Stimulated activated CD4-positive, alpha-beta T cell treated with anti-CD3 and anti-CD28 coated beads, Interleukin-15, amount 100 ng/mL, for 48 hours (primary cell): ENCODE measurements around the gene PNMA1.
"Not testable (repeated sequence)": the region's sequence is repeated elsewhere in the genome, so short reads cannot be mapped to it uniquely, and the experiment has no call there.

Source experiments
- DNase-seq, 2 donors: peaks; one replicate each; pipeline ENCODE4 v3.0.0-alpha.2; 2020; ENCODE audit warnings: low read depth in 2 of 2

The PNMA1 gene

DNA sequence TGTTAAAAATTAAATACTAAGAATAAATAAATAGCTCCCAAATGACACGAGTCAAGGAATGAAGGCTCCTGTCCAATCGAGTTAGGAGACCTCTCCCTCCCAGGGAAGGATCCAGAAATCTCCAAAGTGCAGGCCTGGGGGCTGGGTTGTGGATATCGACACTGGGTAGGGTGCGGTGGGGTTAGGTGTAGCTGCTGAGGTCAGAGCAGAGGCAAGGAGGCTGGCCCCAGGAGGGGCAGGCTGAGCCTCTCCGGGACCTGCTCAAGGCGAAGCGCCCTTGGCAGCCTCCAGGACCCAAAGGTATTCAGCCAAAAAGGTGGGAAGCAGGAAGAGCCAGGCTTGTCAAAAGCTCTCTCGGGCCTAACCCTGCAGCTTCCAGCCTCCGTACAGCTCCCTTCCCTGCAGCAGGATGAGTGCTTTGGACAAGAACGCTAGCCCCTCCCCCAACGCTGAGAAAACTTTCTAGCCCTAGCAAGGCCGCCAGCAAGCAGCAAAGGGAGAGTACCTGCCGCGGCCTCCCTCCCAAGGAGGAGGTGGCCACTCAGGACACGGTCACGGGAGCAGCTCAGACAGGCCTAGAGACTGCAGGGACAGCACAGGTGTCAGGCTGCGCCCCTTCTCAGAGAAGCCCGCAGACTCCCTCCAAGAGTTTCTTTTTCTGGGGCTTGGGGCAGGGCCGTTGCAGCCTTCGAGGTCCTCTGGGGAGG lies 3.7 kb upstream of the PNMA1 start:
- no peak for DNase-seq

GRCh38 chr14:73717266-73717665 lies 3.1 kb upstream of the PNMA1 start:
- no peak for DNase-seq

DNA sequence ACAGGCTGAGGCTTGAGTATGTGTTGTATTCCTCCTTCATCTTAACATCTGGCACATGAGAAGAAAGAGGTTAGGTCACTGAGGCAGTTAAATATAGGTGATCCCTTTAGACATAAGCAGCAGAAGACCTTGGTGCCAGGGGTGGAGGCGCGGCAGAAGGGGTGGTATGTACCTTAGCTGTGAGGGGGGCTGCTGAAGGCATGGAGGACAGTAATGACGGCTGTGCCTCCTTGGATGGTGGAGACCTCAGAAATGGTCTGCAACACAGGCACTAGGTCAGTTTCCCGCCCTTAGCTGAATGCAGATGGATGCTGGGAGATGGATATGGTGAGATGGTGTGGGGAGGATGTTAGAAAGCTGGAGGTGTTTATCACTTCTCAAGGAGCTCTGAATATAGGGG lies 1.5 kb upstream of the PNMA1 start:
- no peak for DNase-seq

DNA sequence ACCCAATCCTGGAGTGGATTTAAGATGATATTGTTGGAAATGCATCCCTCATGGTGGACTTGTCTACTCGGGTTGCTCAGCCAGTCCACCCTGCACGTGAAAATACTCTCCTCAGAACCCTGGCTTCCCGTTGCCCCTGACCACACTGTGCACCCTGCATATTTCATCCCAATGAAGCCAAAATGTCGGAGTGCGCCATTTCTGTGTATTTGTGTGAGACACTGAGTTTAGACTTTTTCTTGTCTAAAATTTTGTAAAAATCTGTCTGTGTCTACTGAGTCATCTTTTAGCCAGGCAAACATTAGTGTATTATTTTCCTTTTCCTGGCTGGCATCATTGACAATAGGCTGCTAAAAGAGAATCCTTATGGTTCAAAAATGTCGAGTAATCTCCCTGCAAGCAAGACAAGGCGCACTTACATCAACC lies 485 bp upstream of the PNMA1 start:
- no peak for DNase-seq

DNA sequence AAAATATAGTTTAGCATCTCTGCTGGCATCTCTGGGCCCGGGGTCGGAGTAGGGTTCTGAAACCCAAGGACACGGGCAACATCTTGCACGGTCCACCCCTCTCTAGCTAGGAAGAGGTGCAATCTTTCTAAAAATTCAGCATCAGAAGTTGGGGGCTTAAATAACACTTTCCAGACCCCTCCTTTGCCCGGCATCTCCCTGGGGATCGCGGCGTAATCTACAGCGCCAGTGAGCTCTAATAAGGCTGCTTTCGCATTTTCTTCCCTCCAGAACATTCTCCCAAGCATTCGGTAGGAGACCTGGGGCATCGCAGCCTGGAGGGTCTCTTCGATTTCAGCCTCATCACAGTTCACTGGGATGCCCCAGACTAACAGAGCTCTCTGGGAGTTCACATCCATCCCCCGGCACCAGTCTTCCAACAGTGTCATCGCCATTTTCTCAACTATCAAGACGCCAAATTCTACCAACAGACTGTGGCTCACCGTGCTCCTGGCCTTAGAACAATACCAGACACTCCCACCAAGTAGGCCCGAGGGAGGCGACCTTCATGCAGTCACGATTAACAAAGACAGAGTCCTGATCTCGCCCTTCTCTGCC lies 880 bp downstream of the PNMA1 start:
- no peak for DNase-seq

GRCh38 chr14:73712540-73713180 lies 1.5 kb downstream of the PNMA1 start:
- no peak for DNase-seq

DNA sequence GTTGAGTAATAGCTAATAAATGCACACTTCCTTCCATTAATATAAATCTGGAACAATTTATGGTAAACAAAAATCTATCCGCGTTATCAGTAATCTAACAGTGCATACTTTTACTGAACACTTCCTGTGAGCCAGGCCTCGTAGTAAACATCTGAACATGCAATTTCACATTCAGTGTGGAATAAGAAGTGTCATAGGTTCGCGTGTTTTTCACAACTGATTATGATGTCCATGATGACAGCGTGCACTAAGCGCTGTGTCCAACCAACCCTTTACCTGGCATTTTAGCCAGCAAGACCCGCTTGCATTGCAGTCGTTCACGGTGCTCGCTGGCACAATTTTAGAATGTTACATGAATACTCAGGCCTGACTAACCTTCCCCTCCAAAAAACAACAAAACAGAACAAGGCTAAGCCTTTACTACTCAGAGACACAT lies 2.1 kb downstream of the PNMA1 start:
- no peak for DNase-seq

DNA sequence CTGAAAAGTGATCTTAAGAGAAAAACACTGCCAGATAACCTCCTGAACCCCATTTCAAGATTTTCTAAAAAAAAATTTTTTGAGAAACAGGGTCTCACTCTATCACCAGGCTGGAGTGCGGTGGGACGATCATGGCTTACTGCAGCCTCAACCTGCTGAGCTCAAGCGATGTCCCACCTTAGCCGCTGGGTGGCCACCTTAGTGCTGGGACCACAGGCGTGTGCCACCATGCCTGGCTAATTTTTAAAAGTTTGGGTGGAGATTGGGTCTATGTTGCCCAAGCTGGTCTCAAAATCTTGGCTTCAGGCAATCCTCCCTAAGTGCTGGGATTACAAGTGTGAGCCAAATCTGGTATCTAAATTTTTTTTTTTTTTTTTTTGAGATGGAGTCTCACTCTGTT lies 3.4 kb downstream of the PNMA1 start:
- no peak for DNase-seq

DNA sequence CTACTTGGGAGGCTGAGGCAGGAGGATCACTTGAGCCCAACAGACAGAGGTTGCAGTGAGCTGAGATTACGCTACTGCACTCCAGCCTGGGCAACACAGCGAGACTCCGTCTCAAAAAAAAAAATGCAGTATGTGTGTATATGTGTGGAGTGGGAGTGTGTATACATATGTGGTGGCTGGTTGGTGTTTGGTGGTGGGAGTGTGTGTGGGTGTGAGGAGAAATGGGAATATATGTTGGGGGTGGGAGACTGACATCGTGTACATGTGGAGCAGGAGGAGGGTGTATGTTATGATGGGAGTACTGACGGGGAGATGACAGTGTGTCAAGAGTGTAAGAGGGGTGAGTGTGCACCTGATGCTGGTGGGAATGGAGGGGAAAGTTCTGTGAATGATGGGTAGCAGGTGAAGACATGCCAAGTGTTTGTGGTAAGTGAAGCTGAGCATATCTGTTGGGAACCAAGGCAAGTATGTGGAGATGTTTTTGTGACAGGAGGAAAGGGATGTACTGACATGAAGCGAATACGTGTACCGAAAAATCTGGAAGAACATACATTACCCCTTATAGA lies 4.2 kb downstream of the PNMA1 start:
- DNase-seq = no peak

DNA sequence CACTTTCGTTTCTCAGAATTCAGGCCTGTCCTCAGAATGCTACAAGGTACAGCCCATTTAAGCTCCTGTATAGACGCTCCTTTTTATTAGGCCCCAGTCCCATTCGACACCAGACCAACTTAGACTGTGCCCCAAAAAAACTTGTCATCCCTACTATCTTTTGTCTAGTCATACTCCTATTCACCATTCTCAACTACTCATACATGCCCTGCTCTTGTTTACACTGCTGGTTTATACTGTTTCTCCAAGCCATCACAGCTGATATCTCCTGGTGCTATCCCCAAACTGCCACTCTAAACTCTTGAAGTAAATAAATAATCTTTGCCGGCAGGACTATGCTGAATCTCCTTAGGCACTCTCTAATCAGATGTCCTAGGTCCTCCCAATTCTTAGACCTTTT lies 6.1 kb downstream of the PNMA1 start:
- DNase-seq = not testable (repeated sequence)

GRCh38 chr14:73700325-73700724 lies 13.9 kb downstream of the PNMA1 start:
- no peak for DNase-seq

DNA sequence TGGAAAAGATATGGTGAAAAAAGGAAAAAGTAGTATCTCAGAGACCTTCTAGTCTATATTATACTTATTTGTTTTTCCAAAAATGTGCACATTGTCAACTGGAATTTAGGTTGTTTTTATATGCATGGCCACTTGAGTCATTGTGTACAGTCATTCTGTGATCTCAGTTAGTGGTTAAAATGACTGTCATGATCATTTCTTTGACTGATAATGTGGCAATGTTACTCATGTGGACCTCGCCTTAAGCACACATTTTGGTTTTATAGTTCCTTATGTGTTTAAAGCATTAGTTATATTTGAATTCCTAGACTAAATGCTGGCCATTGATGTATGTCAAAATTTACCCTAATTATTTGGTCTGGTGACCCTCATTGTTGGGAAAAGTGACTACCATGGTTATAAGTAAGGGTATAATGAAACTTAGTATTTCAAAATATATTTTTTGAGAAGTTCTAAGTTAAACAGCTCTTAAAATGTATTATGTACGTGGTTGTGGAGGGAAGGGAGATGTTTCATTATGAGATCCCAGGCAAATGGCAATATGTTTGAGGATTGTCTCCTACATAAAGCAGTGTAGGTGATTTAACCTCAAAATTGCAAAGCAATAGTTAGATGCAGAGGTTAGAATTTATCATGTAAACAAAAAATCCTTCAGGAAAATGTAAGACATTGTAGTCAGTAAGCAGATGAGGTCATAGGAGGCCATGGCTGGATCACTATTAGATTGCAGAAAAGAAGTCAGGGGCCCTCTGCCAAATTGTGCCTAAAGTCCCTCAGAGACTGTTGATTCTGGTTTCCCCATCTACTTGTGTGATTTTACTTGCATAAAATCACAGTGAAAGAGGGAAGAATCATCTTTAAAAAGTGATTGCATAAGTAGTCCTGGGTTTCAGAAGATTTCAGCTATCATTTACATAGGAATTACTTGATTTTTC lies 17.5 kb downstream of the PNMA1 start:
- DNase-seq = no peak

- no peak for DNase-seq
Observed at GRCh38 chr14:73695997-73696396, 18.2 kb downstream of the PNMA1 start.

DNA sequence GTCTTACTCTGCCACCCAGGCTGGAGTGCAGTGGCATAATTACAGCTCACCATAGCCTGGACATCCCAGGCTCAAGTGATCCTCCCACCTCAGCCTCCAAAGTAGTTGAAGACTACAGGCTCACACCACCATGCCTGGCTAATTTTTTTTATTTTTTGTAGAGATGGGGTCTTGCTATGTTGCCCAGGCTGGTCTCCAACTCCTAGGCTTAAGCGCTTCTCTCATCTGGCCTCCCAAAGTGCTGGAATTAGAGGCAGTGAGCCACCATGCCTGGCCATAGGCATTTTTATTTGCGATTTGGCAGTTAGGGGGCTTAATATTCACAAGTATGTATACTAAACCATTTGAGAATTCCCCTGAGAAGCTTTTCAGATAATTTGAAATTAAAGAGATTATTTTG lies 19.1 kb downstream of the PNMA1 start:
- DNase-seq = no peak

- DNase-seq = no peak
Observed at GRCh38 chr14:73694083-73694482, 20.1 kb downstream of the PNMA1 start.

DNA sequence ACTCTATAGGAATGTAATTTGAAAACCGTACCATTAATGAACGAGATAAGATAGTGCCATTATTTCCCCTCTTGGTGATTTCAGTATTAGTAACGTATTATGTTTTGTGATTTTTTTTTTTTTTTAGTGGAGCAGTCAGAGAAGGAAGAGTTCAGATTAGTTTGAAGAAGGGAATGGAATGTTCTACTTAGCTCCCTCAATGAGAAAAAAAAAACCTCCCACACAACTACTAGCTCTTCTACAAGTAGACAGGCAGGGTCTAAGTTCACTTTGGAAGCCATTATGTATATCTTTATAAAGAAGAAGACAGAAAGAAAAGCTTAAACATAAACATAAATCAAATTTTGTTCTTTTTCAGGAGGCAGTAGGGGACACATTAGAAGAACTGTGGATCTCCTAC lies 27.3 kb downstream of the PNMA1 start:
- DNase-seq = no peak

DNA sequence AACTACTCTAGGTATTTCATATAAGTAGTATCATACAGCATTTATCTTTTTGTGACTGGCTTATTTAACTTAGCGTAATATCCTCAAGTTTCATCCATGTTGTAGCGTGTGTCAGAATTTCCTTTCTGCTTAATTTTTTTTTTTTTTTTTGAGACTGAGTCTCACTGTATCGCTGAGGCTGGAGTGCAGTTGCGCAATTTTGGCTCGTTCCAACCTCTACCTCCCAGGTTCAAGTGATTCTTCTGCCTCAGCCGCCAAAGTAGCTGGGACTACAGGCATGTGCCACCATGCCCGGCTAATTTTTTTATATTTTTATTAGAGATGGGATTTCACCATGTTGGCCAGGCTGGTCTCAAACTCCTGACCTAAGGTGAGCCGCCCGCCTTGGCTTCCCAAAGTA lies 28.9 kb downstream of the PNMA1 start:
- no peak for DNase-seq

- DNase-seq = no peak
Observed at GRCh38 chr14:73684627-73685026, 29.6 kb downstream of the PNMA1 start.

GRCh38 chr14:73680821-73681220 lies 33.4 kb downstream of the PNMA1 start:
- DNase-seq = no peak

- no peak for DNase-seq
Observed at GRCh38 chr14:73678698-73679097, 35.5 kb downstream of the PNMA1 start.

DNA sequence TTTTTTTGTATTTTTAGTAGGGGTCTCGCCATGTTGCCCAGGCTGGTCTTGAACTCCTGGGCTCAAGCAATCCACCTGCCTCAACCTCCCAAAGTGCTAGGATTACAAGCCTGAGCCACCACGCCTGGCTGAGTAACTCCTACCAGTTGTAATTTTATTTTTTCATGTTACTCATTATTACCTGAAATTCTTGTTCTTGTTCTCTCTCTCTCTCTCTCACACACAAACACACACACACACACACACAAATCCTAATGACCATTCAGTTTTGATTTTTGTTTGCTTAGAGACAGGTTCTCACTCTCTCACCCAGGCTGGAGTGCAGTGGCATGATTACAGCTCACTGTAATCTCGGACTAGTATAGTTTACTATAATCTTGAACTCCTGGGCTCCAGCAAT lies 39.2 kb downstream of the PNMA1 start:
- no peak for DNase-seq

- DNase-seq = no peak
Observed at GRCh38 chr14:73667854-73668253, 46.3 kb downstream of the PNMA1 start.
